K562 (cell line): ENCODE data around the gene HOXB1.

Experiments
- CEBPG ChIP-seq, 3 experiments: fragments of 200-800 bp in 1 of 3; sonication (Bioruptor generic) in 1 of 3; sonication (generic) in 1 of 3; formaldehyde crosslinking in 1 of 3; IDR thresholded peaks in 2 of 3; conservative IDR thresholded peaks in 1 of 3; 2 replicates each; pipeline versions ENCODE4 v1.6.1 to v1.8.0; 2016 to 2022; ENCODE audit warnings: missing compliant biosample characterization in 2 of 3, missing genetic modification characterization in 2 of 3, mild to moderate bottlenecking in 1 of 3, missing genetic modification reagents in 1 of 3
- CSDE1 ChIP-seq, 2 experiments: fragments of 450-650 bp; IDR thresholded peaks; 2 replicates each; pipeline ENCODE4 v1.6.1; 2016; ENCODE audit warnings: mild to moderate bottlenecking in 1 of 2
- DPF2 ChIP-seq: fragments of 450-650 bp; IDR thresholded peaks from 2 replicates; pipeline ENCODE4 v1.6.1; 2016
- EZH2 ChIP-seq: IDR thresholded peaks from 2 replicates; pipeline ENCODE4 v1.6.1; 2012; ENCODE audit warnings: low read depth, mild to moderate bottlenecking, inconsistent platforms, low read length, borderline replicate concordance
- KAT2B ChIP-seq: IDR thresholded peaks from one replicate; pipeline ENCODE4 v1.6.1; 2012; ENCODE audit warnings: low read depth, mild to moderate bottlenecking, control low read depth, inconsistent platforms, low read length, moderate library complexity
- PCBP2 ChIP-seq: fragments of 200-400 bp; formaldehyde crosslinking; IDR thresholded peaks from 2 replicates; pipeline ENCODE4 v1.6.1; 2018; ENCODE audit warnings: low read length, low read depth, mild to moderate bottlenecking, moderate library complexity; ENCODE audit not compliant: poor library complexity, severe bottlenecking
- RCOR1 ChIP-seq, 2 experiments: IDR thresholded peaks; 2 replicates each; pipeline ENCODE4 v1.6.1; 2012; ENCODE audit warnings: low read depth in 2 of 2, low read length in 2 of 2, borderline replicate concordance in 1 of 2, improper control_type of control experiment in 1 of 2
- ZNF3 ChIP-seq: fragments of 250-450 bp; sonication (Bioruptor Pico); IDR thresholded peaks from 2 replicates; pipeline ENCODE4 v1.5.0; 2021; ENCODE audit warnings: mild to moderate bottlenecking, moderate library complexity
- ZNF695 ChIP-seq: fragments of 450-650 bp; formaldehyde crosslinking; IDR thresholded peaks from 2 replicates; pipeline ENCODE4 v1.4.0; 2020; ENCODE audit warnings: mild to moderate bottlenecking, moderate library complexity
- TF ChIP-seq, protein P1 (sequence below): fragments of 450-650 bp; formaldehyde crosslinking; IDR thresholded peaks from 2 replicates; pipeline ENCODE4 v1.4.0; 2022; ENCODE audit warnings: missing genetic modification characterization
- TF ChIP-seq, protein P2 (sequence below), 2 experiments: fragments of 450-650 bp; formaldehyde crosslinking in 1 of 2; IDR thresholded peaks; 2 replicates each; pipeline versions ENCODE4 v1.4.0 to v1.6.1; 2014 to 2020; ENCODE audit warnings: mild to moderate bottlenecking in 2 of 2, borderline replicate concordance in 1 of 2, low read depth in 1 of 2
- TF ChIP-seq, protein P3 (sequence below): fragments of 200-800 bp; sonication (Bioruptor generic); IDR thresholded peaks from 2 replicates; pipeline ENCODE4 v1.6.1; 2017; ENCODE audit warnings: missing genetic modification characterization, missing compliant biosample characterization
- TF ChIP-seq, protein P4 (sequence below): sonication (generic); formaldehyde crosslinking; IDR thresholded peaks from 2 replicates; pipeline ENCODE4 v1.4.0; 2020; ENCODE audit warnings: mild to moderate bottlenecking, missing genetic modification reagents

DNA sequence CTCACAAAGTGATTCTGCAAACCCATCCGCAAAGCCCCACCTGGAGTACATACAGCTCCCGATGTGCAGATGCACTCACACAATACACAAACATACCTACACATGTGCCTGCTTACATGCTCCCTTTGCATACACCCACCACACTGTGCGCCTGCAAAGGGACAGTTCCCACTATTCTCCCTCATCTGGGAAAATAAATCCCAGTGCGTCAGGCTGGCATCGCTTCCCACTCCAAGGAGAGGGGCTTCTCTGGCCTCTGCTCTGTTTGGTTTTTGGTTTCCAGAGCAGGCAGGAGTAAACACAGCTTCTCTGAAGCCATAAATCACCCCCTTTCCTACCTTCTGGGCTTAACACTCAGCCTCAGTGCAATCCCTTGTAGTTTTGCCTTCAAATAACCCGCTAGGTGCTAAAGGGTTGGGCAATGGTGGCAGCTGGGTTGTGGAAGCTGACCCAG is 32.6 kb upstream of the HOXB1 start:
- TF ChIP-seq EZH2 (no peak), ZNF3 (CRISPR knock-in tag) (no peak), DPF2 (no peak), ZNF695 (no peak), PCBP2 (no peak), RCOR1 (IDR thresholded peaks at IDR 0.05; ENCODE audit: borderline replicate concordance in 1 of 2, low read depth in 2 of 2, low read length in 2 of 2) (no peak), CEBPG (CRISPR knock-in tag; IDR thresholded peaks at IDR 0.05) (no peak), CEBPG (tag; conservative IDR thresholded peaks at IDR 0.05 in 1 of 2, IDR thresholded peaks at IDR 0.05 in 1 of 2) (no peak), KAT2B (no peak), CSDE1 (IDR thresholded peaks at IDR 0.05) (no peak)
- TF ChIP-seq, protein P1, sequence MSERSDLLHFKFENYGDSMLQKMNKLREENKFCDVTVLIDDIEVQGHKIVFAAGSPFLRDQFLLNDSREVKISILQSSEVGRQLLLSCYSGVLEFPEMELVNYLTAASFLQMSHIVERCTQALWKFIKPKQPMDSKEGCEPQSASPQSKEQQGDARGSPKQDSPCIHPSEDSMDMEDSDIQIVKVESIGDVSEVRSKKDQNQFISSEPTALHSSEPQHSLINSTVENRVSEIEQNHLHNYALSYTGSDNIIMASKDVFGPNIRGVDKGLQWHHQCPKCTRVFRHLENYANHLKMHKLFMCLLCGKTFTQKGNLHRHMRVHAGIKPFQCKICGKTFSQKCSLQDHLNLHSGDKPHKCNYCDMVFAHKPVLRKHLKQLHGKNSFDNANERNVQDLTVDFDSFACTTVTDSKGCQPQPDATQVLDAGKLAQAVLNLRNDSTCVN: no peak
- TF ChIP-seq, protein P2, sequence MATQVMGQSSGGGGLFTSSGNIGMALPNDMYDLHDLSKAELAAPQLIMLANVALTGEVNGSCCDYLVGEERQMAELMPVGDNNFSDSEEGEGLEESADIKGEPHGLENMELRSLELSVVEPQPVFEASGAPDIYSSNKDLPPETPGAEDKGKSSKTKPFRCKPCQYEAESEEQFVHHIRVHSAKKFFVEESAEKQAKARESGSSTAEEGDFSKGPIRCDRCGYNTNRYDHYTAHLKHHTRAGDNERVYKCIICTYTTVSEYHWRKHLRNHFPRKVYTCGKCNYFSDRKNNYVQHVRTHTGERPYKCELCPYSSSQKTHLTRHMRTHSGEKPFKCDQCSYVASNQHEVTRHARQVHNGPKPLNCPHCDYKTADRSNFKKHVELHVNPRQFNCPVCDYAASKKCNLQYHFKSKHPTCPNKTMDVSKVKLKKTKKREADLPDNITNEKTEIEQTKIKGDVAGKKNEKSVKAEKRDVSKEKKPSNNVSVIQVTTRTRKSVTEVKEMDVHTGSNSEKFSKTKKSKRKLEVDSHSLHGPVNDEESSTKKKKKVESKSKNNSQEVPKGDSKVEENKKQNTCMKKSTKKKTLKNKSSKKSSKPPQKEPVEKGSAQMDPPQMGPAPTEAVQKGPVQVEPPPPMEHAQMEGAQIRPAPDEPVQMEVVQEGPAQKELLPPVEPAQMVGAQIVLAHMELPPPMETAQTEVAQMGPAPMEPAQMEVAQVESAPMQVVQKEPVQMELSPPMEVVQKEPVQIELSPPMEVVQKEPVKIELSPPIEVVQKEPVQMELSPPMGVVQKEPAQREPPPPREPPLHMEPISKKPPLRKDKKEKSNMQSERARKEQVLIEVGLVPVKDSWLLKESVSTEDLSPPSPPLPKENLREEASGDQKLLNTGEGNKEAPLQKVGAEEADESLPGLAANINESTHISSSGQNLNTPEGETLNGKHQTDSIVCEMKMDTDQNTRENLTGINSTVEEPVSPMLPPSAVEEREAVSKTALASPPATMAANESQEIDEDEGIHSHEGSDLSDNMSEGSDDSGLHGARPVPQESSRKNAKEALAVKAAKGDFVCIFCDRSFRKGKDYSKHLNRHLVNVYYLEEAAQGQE (IDR thresholded peaks at IDR 0.05; ENCODE audit: borderline replicate concordance): no peak
- TF ChIP-seq, protein P2 (CRISPR knock-in tag; IDR thresholded peaks at IDR 0.05; ENCODE audit: low read depth): no peak
- TF ChIP-seq, protein P3, sequence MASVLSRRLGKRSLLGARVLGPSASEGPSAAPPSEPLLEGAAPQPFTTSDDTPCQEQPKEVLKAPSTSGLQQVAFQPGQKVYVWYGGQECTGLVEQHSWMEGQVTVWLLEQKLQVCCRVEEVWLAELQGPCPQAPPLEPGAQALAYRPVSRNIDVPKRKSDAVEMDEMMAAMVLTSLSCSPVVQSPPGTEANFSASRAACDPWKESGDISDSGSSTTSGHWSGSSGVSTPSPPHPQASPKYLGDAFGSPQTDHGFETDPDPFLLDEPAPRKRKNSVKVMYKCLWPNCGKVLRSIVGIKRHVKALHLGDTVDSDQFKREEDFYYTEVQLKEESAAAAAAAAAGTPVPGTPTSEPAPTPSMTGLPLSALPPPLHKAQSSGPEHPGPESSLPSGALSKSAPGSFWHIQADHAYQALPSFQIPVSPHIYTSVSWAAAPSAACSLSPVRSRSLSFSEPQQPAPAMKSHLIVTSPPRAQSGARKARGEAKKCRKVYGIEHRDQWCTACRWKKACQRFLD (CRISPR knock-in tag): no peak
- TF ChIP-seq, protein P4, sequence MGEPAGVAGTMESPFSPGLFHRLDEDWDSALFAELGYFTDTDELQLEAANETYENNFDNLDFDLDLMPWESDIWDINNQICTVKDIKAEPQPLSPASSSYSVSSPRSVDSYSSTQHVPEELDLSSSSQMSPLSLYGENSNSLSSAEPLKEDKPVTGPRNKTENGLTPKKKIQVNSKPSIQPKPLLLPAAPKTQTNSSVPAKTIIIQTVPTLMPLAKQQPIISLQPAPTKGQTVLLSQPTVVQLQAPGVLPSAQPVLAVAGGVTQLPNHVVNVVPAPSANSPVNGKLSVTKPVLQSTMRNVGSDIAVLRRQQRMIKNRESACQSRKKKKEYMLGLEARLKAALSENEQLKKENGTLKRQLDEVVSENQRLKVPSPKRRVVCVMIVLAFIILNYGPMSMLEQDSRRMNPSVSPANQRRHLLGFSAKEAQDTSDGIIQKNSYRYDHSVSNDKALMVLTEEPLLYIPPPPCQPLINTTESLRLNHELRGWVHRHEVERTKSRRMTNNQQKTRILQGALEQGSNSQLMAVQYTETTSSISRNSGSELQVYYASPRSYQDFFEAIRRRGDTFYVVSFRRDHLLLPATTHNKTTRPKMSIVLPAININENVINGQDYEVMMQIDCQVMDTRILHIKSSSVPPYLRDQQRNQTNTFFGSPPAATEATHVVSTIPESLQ (CRISPR knock-in tag): no peak
